GM23338 (cell line): ENCODE data around the gene PDHB.

Source experiments
- CREB1 ChIP-seq: fragments of 250-450 bp; sonication (Bioruptor Pico); IDR thresholded peaks from 2 replicates; pipeline ENCODE4 v1.5.0; 2020; ENCODE audit warnings: low read depth, mild to moderate bottlenecking, moderate library complexity
- EZH2 ChIP-seq: fragments of 200-600 bp; sonication (generic); IDR thresholded peaks from one replicate; pipeline ENCODE4 v1.8.0; 2017; ENCODE audit warnings: antibody characterized with exemption, mild to moderate bottlenecking, low read depth; ENCODE audit not compliant: unreplicated experiment
- EZH2phosphoT487 ChIP-seq: fragments of 200-600 bp; sonication (generic); IDR thresholded peaks from one replicate; pipeline ENCODE4 v1.8.1; 2018; ENCODE audit warnings: antibody characterized with exemption; ENCODE audit not compliant: unreplicated experiment
- JUNB ChIP-seq: IDR thresholded peaks from one replicate; pipeline ENCODE4 v1.6.1; 2016; ENCODE audit warnings: antibody characterized with exemption; ENCODE audit not compliant: unreplicated experiment
- NANOG ChIP-seq: IDR thresholded peaks from 2 replicates; pipeline ENCODE4 v1.6.1; 2016; ENCODE audit warnings: antibody characterized with exemption, borderline replicate concordance
- POLR2AphosphoS5 ChIP-seq: IDR thresholded peaks from 2 replicates; pipeline ENCODE4 v1.6.1; 2016; ENCODE audit warnings: antibody characterized with exemption, low read depth
- STAT1 ChIP-seq: IDR thresholded peaks from one replicate; pipeline ENCODE4 v1.6.1; 2016; ENCODE audit warnings: antibody characterized with exemption; ENCODE audit not compliant: unreplicated experiment
- ZNF114 ChIP-seq: fragments of 250-450 bp; sonication (Bioruptor Pico); IDR thresholded peaks from 2 replicates; pipeline ENCODE4 v1.5.0; 2020; ENCODE audit warnings: mild to moderate bottlenecking, moderate library complexity
- ZNF331 ChIP-seq: fragments of 250-450 bp; sonication (Bioruptor Pico); IDR thresholded peaks from 2 replicates; pipeline ENCODE4 v1.5.0; 2020; ENCODE audit warnings: low read depth, mild to moderate bottlenecking, moderate library complexity
- TF ChIP-seq, protein P1 (sequence below), 2 experiments: fragments of 200-600 bp in 1 of 2; sonication (generic) in 1 of 2; conservative IDR thresholded peaks; 2 replicates each; pipeline versions ENCODE4 v1.5.1 to v1.6.1; 2016 to 2017; ENCODE audit warnings: antibody characterized with exemption in 2 of 2, low read depth in 2 of 2, mild to moderate bottlenecking in 2 of 2, moderate library complexity in 1 of 2
- TF ChIP-seq, protein P2 (sequence below): IDR thresholded peaks from 2 replicates; pipeline ENCODE4 v1.6.1; 2016; ENCODE audit warnings: antibody characterized with exemption
- TF ChIP-seq, protein P3 (sequence below): IDR thresholded peaks from one replicate; pipeline ENCODE4 v1.6.1; 2018; ENCODE audit warnings: antibody characterized with exemption; ENCODE audit not compliant: unreplicated experiment

DNA sequence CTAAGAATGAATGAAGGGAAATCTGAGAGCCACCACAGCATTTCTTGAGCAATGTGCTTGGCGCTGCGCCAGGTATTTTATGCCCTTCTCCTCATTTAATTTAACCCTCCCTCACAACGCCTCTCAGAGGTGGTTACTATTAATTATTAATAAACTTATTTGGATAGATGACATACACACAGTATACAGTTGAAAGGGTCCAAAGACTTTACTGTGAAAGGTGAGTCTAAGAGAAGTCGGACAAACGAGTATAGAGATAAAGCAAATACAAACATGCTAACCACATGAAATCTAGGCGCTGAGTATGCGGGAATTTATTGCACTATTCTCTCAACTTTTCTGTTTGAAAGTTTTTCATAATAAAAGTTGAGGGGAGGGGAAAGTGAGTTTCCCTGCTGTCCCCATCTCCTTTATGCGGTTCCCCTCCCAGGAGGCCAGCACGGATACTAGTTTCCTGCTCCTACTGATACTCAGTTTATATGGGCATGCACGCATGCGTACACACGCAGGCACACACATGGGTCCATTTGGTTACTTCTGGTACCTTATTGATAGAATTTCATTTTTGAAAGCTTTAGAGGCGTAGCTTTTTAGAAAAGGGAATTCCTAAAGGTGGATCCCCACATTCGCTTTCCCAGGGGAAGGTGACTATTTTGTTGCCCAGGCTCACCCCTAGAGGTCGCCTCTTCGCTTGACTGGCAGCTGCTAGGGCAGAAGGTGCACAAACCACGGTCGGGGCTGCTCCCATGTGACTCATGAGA, 29.7 kb upstream of the PDHB start:
- TF ChIP-seq, protein P1, sequence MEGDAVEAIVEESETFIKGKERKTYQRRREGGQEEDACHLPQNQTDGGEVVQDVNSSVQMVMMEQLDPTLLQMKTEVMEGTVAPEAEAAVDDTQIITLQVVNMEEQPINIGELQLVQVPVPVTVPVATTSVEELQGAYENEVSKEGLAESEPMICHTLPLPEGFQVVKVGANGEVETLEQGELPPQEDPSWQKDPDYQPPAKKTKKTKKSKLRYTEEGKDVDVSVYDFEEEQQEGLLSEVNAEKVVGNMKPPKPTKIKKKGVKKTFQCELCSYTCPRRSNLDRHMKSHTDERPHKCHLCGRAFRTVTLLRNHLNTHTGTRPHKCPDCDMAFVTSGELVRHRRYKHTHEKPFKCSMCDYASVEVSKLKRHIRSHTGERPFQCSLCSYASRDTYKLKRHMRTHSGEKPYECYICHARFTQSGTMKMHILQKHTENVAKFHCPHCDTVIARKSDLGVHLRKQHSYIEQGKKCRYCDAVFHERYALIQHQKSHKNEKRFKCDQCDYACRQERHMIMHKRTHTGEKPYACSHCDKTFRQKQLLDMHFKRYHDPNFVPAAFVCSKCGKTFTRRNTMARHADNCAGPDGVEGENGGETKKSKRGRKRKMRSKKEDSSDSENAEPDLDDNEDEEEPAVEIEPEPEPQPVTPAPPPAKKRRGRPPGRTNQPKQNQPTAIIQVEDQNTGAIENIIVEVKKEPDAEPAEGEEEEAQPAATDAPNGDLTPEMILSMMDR (conservative IDR thresholded peaks at IDR 0.05; ENCODE audit: low read depth in 2 of 2): peak; percentile 89 to 93
- TF ChIP-seq POLR2AphosphoS5 (no peak), EZH2 (no peak), EZH2phosphoT487 (no peak), ZNF331 (CRISPR knock-in tag) (no peak), JUNB (no peak), CREB1 (CRISPR knock-in tag) (no peak), ZNF114 (CRISPR knock-in tag) (no peak), STAT1 (no peak), NANOG (no peak)
- TF ChIP-seq, protein P2, sequence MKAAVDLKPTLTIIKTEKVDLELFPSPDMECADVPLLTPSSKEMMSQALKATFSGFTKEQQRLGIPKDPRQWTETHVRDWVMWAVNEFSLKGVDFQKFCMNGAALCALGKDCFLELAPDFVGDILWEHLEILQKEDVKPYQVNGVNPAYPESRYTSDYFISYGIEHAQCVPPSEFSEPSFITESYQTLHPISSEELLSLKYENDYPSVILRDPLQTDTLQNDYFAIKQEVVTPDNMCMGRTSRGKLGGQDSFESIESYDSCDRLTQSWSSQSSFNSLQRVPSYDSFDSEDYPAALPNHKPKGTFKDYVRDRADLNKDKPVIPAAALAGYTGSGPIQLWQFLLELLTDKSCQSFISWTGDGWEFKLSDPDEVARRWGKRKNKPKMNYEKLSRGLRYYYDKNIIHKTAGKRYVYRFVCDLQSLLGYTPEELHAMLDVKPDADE: no peak
- TF ChIP-seq, protein P3, sequence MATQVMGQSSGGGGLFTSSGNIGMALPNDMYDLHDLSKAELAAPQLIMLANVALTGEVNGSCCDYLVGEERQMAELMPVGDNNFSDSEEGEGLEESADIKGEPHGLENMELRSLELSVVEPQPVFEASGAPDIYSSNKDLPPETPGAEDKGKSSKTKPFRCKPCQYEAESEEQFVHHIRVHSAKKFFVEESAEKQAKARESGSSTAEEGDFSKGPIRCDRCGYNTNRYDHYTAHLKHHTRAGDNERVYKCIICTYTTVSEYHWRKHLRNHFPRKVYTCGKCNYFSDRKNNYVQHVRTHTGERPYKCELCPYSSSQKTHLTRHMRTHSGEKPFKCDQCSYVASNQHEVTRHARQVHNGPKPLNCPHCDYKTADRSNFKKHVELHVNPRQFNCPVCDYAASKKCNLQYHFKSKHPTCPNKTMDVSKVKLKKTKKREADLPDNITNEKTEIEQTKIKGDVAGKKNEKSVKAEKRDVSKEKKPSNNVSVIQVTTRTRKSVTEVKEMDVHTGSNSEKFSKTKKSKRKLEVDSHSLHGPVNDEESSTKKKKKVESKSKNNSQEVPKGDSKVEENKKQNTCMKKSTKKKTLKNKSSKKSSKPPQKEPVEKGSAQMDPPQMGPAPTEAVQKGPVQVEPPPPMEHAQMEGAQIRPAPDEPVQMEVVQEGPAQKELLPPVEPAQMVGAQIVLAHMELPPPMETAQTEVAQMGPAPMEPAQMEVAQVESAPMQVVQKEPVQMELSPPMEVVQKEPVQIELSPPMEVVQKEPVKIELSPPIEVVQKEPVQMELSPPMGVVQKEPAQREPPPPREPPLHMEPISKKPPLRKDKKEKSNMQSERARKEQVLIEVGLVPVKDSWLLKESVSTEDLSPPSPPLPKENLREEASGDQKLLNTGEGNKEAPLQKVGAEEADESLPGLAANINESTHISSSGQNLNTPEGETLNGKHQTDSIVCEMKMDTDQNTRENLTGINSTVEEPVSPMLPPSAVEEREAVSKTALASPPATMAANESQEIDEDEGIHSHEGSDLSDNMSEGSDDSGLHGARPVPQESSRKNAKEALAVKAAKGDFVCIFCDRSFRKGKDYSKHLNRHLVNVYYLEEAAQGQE: no peak
